Measurements from ENCODE around the gene IKZF2.

IKZF2 gene

DNA sequence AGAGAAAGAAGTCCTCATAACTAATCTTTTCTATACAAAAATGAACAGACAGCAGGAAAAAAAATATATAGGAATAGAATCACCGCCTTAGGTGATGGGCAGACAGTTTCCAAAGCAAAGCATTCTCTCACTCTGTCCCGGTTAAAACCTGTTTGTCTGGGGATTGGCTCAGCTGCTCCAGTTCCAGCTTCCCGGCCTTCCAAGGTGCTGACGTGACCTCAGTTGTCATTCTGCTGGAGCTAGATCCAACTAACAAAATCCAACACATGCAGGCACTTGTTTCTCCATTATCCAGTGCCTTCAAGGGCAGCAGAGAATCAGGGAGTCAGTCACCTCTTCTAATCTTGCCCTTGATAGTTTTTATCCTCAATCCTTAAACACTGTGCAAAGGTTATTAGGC, 52.8 kb downstream of the IKZF2 start:
- no peak for DNase-seq (ENCODE audit: low spot score)

DNA sequence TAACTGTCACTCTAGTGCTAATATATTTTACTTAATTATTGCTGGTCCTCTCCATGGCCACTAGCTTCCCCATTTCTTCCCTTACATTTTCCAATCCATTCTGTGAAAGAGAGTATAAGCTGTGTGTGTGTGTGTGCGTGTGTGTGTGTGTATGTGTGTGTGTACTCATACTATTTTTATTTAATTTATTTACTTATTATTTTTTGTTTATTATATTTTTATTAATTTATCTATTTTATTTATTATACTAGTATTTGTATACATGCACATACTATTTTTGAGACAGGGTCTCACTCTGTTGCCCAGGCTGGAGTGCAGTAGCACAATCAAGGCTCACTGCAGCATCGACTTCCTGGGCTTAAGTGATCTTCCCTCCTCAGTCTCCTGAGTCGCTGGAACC, 59.6 kb downstream of the IKZF2 start:
- no peak for DNase-seq (ENCODE audit: low spot score)

DNA sequence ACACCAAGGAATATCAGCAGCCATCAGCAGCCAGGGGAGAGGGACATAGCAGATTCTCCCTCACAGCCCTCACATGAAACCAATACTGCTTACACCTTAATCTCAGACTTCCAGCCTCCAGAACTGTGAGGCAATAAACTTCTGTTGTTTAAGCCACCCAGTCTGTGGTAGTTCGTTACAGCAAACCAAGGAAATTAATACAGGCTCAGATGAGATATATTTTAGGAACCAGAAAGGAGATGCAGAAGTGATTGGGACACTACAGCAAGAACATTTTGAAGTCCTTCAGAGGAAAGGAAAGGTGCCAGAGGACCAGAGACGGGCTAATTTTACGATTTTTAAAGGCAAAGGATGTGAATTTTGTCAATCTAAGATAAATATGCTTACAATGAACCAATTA, 60.6 kb downstream of the IKZF2 start:
- no peak for DNase-seq (ENCODE audit: low spot score)

DNA sequence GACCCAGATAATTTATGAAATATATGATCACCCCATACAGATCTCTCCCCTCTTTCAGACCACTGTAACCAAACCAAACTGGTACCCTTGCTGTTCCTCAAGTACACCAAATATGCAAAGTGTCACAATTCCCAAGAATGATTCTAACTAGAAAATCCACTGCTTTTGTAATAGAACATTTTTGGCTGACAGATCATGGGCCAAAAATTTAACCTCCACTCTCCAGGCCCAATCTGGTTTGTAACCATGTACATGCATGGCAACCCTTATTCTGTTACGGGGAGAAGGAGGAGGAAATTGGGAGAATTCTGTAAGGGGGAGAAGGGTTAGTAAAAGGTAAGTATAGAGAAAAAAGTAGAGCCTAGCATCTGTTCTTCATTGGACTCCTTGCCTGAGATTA, 62.0 kb downstream of the IKZF2 start:
- no peak for DNase-seq (ENCODE audit: low spot score)

DNA sequence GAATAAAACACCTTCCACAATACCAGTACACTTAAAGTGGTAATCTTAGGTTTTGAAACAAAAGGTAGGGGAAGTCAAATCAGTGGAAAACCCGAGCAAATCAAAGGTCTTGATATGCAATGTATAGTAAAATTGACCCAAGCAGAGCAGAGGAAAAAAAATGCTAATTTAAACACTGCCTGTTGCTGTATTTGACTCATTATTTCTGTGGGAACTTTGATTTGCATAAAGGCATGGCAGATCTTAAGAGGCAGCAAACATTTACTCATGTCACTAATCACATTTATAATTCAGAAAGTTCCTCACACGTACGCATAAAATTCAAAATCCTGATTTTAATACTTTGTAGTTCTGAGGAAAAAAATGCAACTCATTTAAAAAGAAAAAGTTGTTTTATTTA, 64.4 kb downstream of the IKZF2 start:
- DNase-seq (ENCODE audit: low spot score) = no peak

DNA sequence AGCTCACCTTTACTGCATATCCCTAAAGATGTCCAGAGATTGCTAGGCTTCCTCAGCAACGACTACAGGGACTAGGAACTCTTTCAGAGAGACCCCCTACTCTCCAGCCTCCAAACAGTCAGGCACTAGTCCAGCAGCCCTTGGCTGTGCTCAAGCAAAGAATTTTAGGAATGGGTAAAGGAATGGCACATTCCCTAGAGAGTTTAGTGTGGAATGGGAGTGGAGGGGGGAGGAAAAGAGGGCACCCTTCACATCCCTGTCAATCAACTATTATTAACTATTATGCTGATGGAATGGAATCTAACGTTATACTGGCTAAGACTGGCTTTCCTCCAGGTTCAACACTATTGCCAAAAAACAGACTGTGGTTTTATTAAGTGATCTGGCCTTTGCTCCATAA, 64.8 kb downstream of the IKZF2 start:
- no peak for DNase-seq (ENCODE audit: low spot score)

DNA sequence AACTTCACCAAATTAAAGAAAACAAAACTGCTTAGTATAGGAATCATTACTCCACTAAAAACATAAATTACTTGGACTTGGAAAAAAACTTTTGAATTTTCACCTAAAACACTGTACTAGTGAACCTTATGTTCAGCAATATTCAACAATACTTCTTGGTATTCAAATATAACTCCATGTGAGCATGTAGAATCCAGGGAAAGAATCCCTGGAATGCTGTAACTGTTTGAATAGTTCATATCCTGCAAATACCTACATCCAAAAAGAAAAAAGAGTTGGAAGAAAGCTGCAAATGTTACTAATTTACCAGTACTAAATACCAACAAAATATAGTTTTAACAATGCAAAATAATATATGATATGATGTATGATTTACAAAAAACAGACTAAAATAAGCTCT, 65.4 kb downstream of the IKZF2 start:
- no peak for DNase-seq (ENCODE audit: low spot score)

DNA sequence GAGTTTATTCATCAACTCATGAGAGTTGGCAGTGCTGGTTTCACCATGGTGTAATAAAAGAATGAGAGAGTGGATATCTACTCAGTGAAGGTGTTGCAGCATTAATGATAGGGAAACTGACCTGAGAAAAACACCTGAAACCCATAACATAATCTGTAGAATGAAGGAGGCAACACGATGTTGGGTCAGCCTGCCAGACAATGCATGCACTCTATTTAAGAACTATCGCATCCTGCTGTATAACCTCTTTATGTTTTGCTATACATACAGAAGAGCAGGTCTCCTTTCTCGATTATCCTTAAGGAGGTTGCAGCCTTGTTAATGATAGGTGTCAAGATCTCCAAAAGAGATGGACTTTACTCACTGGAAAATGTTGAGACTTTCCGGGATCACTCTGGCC, 65.9 kb downstream of the IKZF2 start:
- DNase-seq (ENCODE audit: low spot score) = no peak

DNA sequence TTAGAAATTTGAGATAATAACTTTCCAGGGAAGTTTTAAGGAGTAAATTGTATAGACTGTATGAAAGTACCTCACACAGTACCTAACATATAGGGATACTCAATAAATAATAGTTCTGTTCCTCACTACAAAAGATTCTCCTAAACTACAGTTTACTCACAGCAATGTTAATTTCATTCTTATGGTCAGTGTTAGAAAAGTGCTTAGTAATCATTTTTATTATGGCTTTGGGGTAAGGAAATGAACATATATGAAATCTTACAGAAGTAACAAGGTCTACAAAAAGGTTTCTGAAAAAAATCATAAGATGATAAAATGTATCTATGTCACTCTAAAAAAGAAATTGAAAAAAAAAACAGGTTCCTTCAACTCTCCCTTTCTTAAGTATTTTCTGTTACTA, 67.2 kb downstream of the IKZF2 start:
- no peak for DNase-seq (ENCODE audit: low spot score)

DNA sequence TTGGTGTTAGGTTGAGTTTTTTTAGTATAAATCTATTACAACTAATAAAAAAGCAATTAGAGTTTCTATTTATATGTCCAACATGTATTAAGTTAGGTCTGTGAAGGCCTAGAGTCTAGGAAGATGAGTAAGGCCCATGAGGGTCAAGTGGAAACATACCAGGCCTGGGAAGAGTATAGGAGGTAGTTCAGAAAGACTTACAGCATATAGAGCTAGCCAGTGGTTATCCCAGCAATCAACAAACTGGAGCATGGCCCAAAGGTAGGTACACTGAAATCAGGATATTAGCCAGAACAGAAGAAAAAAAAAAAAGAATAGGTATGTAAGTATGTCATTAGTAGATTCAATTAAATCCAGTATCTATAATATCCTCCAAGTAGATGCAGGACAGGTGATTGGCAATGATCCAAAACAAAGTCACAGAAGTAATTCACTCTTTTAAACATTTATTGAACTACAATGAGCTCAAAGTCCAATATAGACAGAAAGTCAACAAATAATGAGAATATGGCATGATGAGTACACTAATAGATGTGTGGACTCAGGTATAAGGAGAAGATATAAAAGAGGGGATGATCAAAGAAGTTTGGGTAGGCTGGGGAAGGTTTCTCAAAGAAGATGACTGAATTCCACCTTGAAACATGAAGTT, 70.3 kb downstream of the IKZF2 start:
- DNase-seq (ENCODE audit: low spot score) = no peak

DNA sequence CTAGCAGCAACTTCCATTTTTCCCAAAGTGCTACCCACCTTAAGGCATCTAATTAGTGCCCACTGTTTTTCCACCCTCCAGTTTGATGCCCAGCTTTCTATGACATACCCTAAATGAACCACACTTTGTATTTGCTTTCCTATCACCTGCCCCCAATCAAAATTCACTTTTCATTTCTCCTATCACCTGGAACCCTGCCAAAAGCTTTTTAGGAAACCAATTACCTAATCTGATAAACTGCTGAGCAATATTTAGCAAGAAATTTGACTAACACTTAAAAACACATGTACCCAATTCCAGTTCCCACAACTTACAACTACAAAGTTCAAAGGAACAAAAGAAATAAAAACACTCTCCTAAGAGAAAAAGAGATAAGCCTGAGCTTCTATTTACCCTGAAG, 71.7 kb downstream of the IKZF2 start:
- DNase-seq (ENCODE audit: low spot score) = no peak

DNA sequence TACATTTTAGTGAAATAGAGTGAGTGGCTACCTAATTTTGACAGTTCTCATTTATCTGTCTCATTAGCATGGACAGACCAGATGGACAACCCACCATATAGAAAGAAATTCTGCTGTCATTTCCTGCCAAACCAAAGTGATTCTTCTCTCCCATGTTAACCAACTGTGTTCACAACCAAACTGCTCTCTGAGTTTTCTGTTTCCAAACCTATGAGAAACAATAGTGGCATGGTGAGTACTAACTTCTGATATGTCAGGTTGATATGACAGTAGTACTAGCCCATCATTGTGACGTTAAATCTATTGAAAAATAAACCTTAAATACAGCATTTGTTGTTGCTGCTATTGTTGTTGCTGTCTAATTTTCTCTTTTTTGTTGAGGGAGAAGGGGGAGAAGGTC, 72.7 kb downstream of the IKZF2 start:
- no peak for DNase-seq (ENCODE audit: low spot score)

DNA sequence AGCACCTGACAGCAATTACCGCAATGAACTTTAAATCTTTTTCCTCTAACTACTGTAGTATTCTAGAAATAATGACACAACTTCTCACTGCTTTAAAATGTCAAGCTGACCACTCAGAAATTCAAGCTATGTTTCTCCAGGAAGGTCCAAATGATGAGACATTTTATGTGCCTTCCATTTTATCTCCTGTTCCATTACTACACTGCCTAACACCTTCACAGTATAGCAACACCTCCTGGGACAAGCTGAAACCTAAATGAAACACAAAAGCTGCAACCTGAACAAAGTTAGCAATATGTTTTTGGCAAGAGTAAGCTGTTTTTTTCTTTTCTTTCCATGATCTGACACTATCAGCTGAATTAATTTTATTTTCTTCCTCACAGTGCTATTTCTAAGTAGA, 81.9 kb downstream of the IKZF2 start:
- DNase-seq (ENCODE audit: low spot score) = no peak

DNA sequence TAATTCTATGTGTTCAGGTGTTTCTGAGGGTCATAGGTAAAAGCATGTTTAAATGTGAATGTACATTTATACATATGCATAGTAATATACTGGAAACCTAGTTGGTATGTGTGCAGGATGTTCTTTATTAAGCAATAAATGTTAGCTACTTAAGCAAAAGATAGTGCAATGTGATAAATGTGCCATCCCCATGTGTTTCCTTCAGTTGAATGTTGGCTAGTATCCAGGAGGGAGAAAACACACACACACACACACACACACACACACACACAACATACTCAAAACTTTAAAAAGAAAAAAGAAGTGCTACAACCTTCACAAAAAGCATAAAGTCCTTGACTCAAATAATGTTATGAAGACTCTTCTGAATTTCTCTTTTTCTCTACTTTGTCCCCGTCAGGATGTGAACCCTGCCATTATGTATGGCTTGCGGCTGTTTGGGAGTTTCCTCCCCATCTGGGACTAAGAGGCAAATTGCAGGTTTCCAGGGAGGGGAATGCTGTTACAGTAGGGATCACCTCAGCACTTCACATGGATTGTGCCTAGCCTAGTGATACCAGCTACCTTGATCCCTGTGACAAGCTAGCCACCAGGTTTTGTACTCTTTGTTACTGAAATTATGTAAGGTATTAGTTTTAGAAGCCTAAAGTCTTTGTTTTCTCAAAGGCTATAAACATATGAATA, 82.6 kb downstream of the IKZF2 start:
- DNase-seq (ENCODE audit: low spot score) = no peak

DNA sequence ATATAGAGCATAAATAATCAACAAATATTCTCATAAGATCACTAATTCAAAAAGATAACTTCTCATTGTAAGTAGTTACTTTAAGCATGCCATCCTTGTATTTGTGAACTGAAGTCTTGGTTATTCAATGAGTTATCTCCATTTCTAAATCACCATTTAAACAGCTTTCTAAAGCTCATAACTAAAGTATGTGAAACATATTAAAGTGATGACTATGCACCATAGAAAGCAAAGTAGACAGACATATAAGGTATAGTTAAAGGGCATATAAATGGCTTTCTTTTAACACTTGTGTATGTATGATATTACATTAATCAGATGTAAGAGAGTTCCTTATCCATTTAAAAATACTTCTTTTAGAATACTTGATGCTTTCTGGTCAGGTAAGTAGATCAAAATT, 83.5 kb downstream of the IKZF2 start:
- no peak for DNase-seq (ENCODE audit: low spot score)

DNA sequence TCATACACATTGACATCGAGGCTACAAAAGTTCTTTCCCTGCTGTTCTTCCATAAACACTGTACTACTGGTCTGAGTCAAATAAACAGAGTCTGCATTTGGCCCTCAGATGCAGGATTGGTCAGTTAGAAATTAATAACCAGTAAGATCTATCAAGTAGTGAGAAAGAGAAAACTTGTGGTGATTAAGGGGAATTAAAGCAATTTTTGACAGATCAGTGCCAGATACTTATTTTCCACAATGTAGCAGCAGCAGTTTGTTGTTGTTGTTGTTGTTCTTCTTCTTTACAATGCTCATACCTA, 85.0 kb downstream of the IKZF2 start:
- DNase-seq (ENCODE audit: low spot score) = no peak

DNA sequence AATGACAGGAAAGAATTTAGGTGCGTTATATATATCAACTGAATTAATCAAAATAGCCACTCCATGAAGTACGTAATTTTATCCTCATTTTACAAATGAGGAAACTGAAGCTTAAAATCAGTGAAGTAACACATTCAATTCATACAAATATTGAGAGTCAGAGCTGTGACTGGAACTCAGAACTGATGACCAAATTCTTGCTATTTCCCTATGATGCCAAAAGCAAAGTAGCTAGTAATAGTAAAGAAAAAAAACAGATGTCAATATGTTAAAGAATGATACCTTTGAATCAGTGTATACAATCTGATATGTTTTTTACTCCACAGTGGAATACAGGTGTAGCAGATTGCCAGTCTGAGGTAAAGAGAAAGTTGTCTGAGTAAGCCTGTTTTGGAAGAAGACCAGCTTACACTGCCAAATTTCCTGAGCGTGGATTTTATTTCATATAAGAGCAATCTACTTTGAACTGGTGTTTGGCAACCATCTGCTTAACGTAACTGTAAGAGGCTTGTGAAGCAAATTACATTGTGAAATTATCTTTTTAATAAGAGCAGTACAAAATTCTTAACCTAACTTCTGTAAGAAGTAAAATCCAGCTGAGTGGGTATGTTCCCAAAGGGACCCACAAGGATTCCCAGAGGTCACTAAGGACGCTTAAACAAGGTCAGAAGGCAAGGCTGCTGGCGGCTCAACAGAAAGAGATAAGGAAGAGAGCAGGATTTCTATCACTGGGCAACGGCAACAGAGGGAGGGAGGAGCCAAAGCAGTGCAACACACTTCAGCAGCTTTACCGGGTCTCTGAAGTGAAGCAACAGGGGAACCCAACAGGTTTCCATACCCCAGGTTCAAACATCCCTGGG, 85.6 kb downstream of the IKZF2 start:
- no peak for DNase-seq (ENCODE audit: low spot score)

DNA sequence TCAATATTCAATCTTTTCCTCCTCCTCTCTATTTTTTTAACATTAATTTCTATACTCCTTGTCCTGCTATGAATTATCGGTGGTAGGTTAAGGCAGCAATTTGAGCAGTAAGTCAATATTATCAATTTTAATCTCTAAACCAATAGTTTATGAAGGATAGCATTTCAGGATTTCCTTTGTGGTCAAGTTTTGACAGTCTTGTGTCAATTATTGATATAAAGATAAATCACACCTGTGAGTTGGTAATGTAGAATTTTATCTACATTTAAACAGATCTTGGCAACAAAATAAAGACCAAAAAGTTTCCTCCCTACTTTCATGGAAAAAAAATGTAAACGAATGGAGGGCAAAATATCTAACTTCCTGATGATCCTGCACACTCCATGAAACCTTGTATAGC, 87.3 kb downstream of the IKZF2 start:
- DNase-seq (ENCODE audit: low spot score) = no peak

DNA sequence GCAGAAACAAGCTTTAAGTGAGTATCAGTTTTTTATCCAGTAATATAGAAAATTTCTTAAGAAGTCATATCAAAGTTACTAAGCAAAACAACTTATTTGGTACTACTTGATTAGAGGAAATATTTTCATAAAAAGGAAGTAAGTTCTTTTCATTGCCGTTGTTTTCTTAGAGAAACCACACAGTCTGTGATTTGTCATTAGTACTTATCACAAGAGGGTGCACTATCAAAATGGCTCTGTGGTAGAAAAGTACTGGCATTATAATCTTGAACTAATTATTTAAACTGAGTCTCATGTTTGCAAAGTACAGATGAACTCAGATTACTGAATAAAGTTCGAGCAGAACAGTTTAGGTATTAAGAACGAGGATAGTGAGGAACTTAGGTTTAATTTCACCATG, 93.4 kb downstream of the IKZF2 start:
- no peak for DNase-seq (ENCODE audit: low spot score)

DNA sequence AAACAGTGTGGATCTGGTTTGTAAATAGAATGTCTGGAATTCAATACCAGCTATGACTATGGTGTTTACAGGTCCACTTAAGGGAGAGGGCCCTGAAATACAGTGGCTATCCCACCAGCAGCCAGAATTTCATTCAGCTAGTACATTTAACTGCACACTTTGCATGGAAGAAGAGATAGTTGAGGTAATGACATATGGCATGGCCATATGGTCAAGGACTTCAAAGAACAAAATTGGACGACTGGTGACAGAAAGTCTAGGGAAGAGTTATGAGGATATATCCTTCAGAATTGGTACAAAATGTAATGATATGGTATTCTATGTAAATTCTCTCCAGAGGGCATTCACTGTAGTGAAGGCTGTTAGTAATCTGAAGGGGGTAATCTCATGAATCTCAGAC, 105.0 kb downstream of the IKZF2 start:
- DNase-seq (ENCODE audit: low spot score) = no peak

DNA sequence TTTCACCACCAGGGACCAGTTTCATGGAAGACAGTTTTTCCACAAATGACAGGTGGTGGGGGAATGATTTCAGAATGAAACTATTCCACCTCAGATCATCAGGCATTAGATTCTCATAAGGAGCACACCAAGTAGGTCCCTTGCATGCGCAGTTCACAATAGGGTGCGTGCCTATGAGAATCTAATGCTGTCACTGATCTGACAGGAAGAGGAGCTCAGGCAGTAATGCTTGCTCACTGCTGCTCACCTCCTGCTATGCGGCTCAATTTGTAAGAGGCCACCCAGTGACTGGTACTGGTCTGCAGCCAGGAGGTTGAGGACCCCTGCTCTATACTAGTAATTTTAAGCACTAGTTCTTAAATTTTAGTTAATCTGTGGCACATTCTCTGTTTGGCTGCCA, 107.8 kb downstream of the IKZF2 start:
- DNase-seq (ENCODE audit: low spot score) = no peak

DNA sequence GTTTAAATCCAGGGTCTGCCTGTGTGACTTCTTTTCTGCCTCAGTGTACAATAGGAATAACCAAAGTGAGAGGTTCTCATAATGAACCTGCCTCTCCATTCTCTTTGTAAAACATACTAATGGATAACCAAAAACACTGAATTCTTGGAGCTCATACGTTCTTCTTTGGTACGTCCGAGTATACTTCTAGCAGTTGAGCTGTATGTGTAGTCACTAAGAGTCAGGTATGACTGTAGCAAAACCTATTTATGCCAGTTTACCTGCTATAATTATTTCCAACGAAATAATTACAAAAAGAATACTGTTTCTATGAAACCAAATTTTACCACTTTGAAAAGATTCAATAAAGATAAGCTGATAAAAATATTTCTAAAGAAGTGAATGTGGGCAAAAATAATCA, 109.2 kb downstream of the IKZF2 start:
- DNase-seq (ENCODE audit: low spot score) = no peak

DNA sequence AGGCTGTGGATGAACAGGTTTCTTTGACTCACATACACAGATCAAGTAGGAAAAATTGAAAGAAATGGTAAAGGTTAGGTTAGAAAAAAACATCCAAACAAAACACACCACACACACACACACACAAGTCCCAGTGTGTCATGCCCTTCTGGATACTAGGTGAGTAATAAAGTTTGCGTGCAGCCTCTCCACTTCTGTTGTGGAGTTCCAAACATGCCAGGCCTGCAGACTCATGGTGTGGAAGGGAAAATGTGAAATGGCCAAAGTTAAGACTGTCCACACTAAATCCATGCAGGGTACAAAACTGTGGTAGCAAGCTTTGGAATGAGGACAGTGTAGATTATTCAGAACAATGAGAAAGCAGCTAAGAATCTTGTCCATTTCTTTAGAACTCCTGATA, 114.6 kb downstream of the IKZF2 start:
- DNase-seq (ENCODE audit: low spot score) = no peak

DNA sequence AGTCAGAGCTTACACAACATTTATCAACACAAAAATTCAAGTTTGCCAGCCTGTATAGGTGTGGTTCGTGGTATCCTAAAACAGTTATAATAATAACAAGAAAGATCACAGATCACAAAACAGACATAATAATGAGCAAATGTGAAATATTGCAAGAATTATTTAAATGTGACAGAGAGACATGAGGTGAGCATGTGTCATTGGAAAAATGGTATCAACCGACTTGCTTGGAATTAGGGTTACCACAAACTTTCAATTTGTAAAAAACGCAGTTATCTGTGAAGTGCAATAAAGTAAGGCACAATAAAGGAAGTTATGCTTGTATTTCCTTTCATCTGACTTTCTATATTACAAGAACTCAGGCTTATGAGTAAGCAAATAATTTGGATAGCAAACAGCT, 116.8 kb downstream of the IKZF2 start:
- DNase-seq (ENCODE audit: low spot score) = no peak
